GM21717 (cell line): ENCODE results near the gene CCNE1.
"Not testable (repeated sequence)": the region's sequence is repeated elsewhere in the genome, so short reads cannot be mapped to it uniquely, and the experiment has no call there.

ENCODE experiments used
- ATAC-seq: cut with Tn5 transposase; IDR thresholded peaks from one replicate; pipeline ENCODE4 v1.9.1; 2021; ENCODE audit warnings: mild to moderate bottlenecking, moderate library complexity; ENCODE audit not compliant: unreplicated experiment

The CCNE1 gene

GRCh38 chr19:29812080-29812880, 489 bp downstream of the CCNE1 start:
- ATAC-seq: peak; percentile 11

GRCh38 chr19:29812881-29813275, 1.1 kb downstream of the CCNE1 start:
- ATAC-seq: no peak

DNA sequence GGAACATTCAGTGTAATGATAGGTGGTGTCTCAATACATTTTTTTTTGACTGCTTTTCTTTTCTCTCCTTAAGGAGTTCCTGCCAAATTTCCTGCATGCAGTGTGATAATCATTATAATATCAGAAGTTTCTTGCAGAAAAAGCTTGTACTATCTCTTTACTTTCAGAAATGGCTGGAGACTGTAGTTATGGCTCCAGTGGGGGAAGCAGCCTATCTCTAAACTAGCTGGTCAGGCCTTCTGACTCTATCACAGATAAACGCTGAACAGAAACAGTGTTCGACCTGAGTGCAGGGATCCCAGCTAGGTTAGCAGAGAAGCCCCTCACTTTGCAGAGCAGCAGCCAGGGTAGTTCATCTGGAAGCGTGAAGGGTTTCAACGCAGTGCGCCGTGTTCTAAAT, 1.9 kb downstream of the CCNE1 start:
- no peak for ATAC-seq

DNA sequence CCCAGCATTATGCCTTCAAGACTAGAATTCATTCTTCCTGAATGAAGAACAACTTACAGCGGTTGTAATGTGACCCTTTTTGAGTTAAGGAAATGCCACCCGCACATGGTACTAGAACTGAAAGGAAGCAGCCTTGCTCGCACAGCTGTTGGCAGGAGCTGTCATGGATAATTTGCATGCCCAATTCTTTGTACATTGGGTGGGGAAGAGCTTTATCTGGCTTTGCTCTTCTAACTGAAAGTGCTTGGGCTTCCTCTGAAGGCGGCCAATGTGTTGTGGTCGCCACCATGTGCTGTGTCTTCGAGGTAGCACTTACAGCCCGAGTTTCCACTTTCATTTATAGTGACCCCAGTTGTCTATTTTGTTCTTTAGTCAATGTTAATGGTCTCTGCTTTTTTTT, 3.4 kb downstream of the CCNE1 start:
- no peak for ATAC-seq

DNA sequence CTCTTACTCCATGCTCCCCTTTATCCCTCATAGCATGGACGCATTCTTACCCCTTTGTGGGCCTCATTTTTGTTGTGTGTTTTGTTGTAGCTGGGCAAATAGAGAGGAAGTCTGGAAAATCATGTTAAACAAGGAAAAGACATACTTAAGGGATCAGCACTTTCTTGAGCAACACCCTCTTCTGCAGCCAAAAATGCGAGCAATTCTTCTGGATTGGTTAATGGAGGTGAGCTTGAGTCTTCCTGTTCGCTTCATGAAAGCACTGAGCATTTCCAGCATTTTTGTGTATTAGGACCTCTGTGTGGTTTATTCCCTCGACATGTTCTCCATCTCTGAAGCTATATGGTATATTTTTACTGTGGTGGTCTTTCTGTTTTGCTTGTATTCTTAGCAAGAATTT, 5.5 kb downstream of the CCNE1 start:
- no peak for ATAC-seq

GRCh38 chr19:29819300-29819699, 7.5 kb downstream of the CCNE1 start:
- no peak for ATAC-seq

- ATAC-seq: no peak
These were observed 8.2 kb downstream of the CCNE1 start for GRCh38 chr19:29819986-29820385.

DNA sequence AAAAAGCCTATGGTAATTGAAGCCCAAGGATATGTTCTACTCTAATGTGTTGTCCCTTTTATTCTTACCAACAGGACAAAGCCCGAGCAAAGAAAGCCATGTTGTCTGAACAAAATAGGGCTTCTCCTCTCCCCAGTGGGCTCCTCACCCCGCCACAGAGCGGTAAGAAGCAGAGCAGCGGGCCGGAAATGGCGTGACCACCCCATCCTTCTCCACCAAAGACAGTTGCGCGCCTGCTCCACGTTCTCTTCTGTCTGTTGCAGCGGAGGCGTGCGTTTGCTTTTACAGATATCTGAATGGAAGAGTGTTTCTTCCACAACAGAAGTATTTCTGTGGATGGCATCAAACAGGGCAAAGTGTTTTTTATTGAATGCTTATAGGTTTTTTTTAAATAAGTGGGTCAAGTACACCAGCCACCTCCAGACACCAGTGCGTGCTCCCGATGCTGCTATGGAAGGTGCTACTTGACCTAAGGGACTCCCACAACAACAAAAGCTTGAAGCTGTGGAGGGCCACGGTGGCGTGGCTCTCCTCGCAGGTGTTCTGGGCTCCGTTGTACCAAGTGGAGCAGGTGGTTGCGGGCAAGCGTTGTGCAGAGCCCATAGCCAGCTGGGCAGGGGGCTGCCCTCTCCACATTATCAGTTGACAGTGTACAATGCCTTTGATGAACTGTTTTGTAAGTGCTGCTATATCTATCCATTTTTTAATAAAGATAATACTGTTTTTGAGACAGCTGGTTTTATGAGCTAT, 12.0 kb downstream of the CCNE1 start:
- ATAC-seq: no peak

GRCh38 chr19:29825263-29825662, 13.5 kb downstream of the CCNE1 start:
- not testable (repeated sequence) for ATAC-seq

GRCh38 chr19:29831041-29831548, 19.3 kb downstream of the CCNE1 start:
- ATAC-seq: no peak

- ATAC-seq: no peak
These were observed 19.9 kb downstream of the CCNE1 start for GRCh38 chr19:29831686-29832085.

- ATAC-seq: no peak
These were observed 21.0 kb downstream of the CCNE1 start for GRCh38 chr19:29832801-29833200.

GRCh38 chr19:29833614-29834261, 21.9 kb downstream of the CCNE1 start:
- ATAC-seq: no peak

- ATAC-seq: no peak
These were observed 23.4 kb downstream of the CCNE1 start for GRCh38 chr19:29834991-29835846.

DNA sequence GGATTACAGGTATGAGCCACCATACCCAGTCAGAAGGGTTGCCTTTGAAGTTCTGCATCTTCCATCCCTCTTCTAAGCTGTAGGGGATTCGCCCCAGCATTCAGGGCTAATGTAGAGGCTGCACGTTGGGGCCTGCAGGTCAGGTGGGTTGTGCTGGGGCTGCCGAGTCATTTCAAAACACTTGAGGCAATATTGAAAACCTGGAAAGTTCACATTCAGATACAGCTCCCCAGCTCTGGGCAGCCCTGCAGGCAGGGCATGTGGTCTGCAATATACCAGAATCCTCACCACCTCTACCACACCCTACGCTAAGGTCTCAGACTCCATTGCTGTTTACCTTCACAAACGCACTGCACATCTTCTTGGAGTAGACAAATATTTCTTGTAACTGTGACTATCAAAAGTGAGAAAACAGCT, 24.6 kb downstream of the CCNE1 start:
- peak; percentile 64 for ATAC-seq

DNA sequence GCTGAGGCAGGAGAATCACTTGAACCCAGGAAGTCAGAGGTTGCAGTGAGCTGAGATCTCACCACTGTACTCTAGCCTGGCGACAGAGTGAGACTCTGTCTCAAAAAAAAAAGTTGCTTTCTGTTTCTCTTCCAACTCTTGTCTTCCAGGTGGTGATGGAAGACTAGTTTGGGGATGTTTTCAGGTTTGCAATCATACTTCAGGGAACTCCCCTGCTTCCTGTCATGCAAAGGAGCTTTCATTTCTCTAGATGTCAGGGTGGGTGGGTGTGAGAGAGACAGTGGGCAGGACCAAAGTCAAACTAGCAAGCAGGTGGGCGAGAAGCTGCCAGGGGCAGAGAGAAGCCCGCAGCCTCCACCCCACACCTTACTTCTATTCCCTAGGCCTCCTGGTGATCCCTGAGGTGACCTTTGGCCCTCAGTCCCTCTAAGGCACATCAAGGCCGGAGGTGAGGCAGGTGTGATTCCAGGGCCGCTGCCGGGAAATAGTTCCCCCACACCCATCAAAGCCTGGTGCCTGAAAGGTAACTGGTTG, 25.7 kb downstream of the CCNE1 start:
- peak; percentile 59 for ATAC-seq

- ATAC-seq: no peak
These were observed 26.2 kb downstream of the CCNE1 start for GRCh38 chr19:29837996-29838395.

GRCh38 chr19:29840066-29840950, 28.5 kb downstream of the CCNE1 start:
- ATAC-seq: no peak

DNA sequence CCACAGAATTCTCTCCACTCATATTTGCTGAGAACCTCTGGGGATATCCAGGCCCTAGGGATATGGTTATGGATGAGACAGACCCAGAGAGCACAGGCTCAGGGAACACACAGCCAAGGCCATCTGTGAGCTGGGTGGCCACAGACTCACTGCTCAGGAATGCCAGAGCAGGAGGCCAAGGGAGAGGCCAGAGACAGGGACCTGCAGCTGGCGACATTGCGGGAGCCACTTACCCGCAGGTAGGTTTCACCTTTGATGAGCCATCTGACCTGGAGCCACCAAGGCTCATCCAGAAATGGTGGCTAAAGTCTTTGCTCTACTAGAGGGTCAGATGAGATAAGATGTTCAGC, 29.4 kb downstream of the CCNE1 start:
- no peak for ATAC-seq
